ENCODE measurements around the gene NDUFAF8.

- TF ChIP-seq REST (IDR thresholded peaks at IDR 0.05; ENCODE audit: insufficient read depth in 1 of 2, low read depth in 2 of 2, low read length in 2 of 2) (no peak), POLR2AphosphoS5 (IDR thresholded peaks at IDR 0.05; ENCODE audit: low read depth, low read length) (no peak)
These were observed 16.0 kb downstream of the NDUFAF8 start for GRCh38 chr17:81254955-81255717.
